GM18499 (cell line): ENCODE results near the gene NPIPB13.
"Not testable (repeated sequence)": the region's sequence is repeated elsewhere in the genome, so short reads cannot be mapped to it uniquely, and the experiment has no call there.

Experiments
- ATAC-seq: cut with Tn5 transposase; IDR thresholded peaks from one replicate; pipeline ENCODE4 v1.9.1; 2021; ENCODE audit warnings: moderate number of reproducible peaks; ENCODE audit not compliant: insufficient read depth, unreplicated experiment

Gene NPIPB13

DNA sequence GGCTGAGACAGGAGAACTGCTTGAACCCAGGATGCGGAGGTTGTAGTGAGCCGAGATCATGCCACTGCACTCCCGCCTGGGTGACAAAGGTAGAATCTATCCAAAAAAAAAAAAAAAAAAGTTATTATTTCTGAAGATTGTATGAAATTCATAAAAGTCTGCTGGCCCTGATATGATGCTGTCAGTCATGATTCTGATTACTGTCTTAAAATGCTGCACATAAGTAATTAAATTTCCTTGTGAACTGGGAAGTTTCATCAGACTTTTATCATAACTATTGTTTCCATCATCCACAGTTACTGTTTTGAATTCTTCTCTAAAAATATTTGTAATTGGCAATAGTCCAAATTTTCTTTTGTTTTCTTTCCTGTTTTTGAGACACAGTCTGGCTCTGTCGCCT, at the start of gene NPIPB13:
NPIPB13 (minus strand) TSS at position 101 of the 400 bp plus-strand sequence. CDS start 2,906 bp downstream, outside the sequence.
- ATAC-seq, result not testable (repeated sequence)

DNA sequence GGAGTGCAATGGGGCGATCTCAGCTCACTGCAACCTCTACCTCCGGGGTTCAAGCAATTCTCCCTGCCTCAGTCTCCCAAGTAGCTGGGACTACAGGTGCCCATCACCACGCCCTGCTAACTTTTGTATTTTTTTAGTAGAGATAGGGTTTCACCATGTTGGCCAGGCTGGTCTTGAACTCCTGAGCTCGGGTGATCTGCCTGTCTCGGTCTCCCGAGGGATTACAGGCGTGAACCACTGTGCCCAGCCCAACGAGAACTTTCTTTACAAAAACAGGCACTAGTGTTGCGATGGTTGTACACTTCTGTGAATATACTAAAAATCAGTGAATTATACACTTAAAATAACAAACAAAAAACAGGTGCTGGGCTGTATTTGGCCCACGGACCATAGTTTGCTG, 34.1 kb upstream of the NPIPB13 start:
- ATAC-seq, result not testable (repeated sequence)

DNA sequence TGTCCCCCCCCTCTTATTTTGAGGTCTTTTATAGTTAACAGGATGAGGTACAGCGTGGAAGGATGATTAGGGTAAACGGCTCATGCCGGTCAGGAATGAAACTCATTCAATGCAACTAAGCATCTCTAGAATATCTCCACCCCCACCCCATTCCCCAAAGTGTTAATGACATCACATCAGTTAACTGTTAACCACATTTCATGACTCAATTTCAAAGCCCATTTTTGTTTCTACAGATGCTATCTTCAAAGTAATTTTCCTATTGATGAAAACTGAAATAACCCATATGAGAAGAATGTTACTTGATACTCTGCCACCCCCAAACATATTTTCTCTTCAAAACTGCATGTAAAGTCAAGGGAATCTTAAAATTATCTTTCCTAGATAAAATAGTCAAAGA, 30.2 kb upstream of the NPIPB13 start:
- ATAC-seq, result not testable (repeated sequence)

DNA sequence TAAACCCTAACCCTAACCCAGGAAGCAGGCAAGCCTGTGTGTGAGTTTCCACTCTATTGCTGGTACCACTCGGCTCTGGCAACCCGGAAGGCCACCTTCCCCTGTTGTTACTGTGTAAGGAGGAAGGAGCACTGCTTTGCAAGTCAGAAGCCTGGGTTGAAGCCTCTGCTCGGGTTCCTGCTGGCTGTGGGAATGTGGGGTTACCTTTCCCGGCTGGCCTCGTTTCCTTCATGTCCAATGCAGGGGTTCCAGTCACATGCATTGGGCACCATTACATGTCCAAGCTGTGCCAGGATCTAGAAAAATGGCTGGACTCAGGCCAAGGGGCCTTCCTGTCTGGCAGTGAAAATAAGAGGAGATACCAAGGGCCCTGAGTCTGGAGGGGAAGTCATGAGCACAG, 31.2 kb downstream of the NPIPB13 start:
- ATAC-seq, result not testable (repeated sequence)

DNA sequence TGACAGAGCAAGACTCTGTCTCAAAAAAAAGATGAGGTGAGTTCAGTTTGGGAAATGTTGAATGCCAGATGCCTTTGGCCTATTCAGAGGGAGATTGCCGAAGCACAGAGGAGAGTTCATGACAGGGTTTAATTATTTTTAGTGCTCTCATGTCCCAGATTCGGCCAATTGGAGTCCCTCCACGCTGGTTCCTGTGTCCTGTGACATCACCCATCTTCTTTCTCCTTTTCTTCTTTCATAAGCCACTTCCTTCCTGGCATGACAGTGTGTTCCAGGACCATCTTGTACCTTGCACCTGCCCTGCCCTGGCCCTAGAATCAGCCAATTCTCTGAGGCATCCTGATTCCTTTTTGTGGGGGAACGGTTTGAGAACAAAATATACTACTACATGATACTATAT, 36.9 kb downstream of the NPIPB13 start:
- ATAC-seq, result not testable (repeated sequence)

DNA sequence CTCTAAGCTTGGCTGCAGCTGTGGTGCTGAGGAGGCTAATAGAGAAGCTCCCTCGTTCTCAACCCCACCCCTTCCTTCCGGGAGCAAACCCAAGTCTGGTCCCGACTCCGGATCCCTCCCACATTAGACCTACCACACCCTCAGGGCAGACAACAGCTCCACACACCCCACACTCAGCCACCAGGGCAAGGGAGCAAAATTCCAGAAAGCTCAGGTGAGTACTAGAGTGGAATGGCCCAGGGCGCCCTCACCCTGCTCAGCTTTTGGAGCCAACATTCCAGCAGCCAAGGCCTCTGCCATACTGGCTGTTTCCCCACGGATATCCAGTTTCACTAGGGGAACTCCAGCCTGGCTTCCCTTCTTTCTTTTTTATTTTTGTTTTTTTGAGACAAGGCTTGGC, 39.2 kb downstream of the NPIPB13 start:
- not testable (repeated sequence) for ATAC-seq

DNA sequence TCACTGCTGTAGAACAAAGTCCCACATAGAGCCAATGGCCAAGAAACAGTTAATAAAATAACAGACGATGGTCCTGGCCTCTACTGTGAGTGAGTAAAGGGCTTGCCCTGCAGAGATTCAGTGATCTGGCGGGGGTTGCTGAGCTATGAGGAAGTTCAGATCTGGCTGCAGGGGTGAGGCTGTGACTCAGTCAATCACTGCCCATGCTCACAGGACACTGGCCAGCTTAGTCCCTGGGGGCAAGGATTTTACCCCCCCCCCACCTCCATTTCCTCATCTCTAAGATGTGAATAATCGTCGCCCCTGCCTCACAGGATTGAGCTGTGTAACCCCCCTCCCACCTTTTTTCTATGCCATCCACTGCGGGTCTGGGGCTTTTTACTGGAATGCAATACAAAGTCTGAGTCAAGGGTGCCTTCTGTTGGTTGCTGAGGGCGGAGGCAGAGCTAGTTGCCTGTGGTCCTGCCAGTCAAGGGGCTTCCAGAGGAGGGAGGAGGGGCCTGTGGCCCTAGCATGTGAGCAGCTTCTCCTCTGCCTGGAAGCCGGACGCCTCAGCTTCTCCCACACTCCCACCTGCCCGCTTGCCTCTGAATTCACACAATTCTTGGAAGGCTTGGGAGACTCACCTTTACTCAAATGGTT, 41.1 kb downstream of the NPIPB13 start:
- ATAC-seq, result not testable (repeated sequence)

DNA sequence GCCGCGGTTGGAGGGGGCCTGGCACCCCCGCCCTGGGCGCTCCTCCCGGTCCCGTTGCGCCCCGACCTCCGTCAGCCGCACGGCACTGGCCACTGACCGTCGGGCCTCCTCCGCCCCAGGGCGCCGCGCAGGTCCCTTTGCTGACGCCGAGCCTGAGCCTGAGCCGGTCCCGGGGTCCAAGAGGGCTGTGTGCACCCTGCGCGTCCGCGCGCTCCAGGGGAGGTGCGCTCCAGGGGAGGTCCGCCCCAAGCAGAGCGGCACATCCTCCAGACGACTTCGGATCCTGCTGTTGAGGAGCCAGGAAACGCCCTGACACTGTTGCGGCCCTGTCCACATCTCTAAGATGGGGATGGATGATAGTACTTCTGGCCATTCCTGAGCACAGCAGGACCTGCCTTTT, 42.0 kb downstream of the NPIPB13 start:
- not testable (repeated sequence) for ATAC-seq

DNA sequence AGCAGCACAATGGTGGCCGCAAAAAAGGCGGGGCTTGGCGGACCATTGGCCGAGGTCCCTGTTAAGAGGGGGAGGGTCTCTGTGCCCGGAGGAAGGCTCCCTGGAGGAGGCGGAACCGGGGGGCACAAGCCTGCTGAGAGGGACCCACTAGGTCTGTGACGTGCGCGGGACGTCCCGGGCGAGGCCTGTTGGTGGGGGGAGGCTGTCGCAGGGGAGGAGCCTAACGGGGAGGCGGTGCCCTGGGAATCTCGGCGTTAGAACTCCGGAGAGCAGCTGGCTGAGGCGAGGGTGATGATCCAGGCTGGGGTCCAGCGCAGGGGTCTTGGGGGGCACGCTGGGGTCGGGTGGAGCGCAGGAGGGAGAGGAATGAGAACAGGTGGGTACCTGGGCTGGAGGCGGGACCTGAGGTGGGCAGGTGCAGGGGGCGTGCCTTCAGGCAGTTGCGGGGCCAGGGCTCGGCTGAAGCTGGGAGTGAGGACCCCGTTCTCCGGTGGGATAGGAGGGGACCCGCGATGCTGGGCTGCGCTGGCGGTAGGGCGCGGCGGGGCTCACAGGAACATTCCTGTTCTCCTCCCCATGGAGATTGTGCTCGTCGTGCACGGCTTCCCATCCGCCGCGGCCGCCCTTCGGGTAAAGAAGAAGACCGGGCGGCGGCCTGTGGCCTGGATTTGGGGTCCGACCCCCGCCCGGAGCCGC, 42.6 kb downstream of the NPIPB13 start:
- ATAC-seq, result not testable (repeated sequence)

DNA sequence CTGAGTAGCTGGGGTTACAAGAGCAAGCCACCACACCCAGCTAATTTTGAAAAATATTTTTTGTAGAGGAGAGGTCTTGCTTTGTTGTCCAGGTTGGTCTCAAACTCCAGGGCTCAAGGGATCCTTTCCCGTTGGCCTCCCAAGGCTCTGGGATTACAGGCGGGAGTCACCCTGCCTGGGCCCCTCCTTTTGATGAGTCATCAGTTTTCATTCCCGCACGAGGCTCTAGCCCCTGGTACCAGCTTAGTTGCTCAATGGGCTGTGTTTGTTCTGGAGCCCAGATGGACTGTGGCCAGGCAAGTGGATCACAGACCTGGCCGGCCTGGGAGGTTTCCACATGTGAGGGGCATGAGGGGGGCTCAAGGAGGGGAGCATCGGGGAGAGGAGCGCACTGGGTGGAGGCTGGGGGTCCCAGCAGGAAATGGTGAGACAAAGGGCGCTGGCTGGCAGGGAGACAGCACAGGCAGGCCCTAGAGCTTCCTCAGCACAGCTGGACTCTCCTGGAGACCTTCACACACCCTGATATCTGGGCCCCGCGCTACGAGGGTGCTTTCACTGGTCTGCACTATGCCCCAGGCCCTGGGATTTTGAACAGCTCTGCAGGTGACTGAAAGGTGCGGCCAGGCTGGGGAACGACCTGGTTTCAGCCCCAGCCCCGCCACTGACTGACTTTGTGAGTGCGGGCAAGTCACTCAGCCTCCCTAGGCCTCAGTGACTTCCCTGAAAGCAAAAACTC, 48.5 kb downstream of the NPIPB13 start:
- not testable (repeated sequence) for ATAC-seq

DNA sequence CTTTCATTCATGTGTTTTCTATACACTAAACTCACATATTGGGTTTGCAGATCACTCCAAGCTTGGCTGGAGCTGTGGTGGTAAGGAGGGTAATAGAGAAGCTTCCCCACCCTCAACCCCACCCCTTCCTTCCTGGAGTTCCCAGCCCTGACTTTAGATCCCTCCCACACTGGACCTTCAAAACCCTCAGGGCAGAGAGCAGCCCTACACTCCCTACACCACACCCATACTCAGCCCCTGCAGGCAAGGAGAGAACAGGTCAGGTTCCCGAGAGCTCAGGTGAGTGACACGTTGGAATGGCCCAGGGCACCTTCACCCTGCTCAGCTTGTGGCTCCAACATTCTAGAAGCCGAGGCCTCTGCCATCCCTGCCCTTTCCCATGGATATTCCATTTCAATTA, 49.2 kb downstream of the NPIPB13 start, which contains the start of gene SULT1A3:
SULT1A3 (plus strand) TSS at position 207 of the 400 bp plus-strand sequence. CDS start 1,474 bp downstream, outside the sequence.
- ATAC-seq, result not testable (repeated sequence)
